Measurements from ENCODE around the gene AK4.

AK4 gene

GRCh38 chr1:65279070-65279779 is 131.2 kb downstream of the AK4 start:
- no peak for DNase-seq
